Stimulated activated CD4-positive, alpha-beta T cell treated with anti-CD3 and anti-CD28 coated beads, TNF-alpha, amount 100 ng/mL, for 4 hours (primary cell): ENCODE results near the gene ARID1A.

Source experiments
- DNase-seq, 3 experiments: peaks; one replicate each; pipeline ENCODE4 v3.0.0-alpha.2; 2020; ENCODE audit warnings: low read depth in 3 of 3

The ARID1A gene

GRCh38 chr1:26759531-26759930, 63.7 kb downstream of the ARID1A start:
- no peak for DNase-seq

GRCh38 chr1:26761217-26761616, 65.4 kb downstream of the ARID1A start:
- DNase-seq = no peak

- DNase-seq = no peak
These were observed 71.9 kb downstream of the ARID1A start for GRCh38 chr1:26767714-26768113.

DNA sequence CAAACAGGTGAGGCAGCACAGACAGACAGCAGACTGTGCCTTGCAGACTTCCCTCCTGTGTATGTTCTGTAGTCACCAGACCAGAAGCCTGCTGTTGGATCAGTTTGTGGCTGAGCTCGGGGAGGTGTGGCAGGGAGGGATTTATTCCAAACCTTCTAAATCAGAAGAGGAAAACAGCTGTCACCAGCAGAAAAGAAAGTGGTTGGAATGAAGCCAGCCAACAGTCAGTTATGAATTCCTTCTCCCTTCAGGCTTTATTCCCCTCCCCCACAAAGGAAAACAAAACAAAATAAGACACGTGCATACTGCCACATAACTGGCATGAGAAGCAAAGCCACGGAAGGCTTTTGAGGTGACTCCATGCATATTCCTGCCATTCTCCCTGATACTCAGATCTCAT, 72.9 kb downstream of the ARID1A start:
- no peak for DNase-seq

DNA sequence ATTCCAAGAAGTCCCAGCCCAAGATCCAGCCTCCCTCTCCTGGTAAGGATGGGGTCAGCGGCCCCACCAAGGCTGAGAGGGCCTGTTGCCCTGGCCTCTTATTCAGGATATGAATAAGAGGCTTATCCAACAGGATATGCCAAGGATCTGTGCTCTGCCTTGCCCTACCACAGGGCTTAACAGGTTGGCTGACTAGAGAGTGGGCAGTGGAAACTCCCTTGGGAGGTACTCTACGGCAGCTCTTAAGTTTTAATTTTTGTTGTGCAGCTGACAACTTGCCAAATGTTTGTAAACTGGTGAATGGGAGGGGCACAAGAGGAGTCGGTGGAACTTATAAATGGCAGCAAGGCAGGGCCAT, 75.4 kb downstream of the ARID1A start:
- no peak for DNase-seq

DNA sequence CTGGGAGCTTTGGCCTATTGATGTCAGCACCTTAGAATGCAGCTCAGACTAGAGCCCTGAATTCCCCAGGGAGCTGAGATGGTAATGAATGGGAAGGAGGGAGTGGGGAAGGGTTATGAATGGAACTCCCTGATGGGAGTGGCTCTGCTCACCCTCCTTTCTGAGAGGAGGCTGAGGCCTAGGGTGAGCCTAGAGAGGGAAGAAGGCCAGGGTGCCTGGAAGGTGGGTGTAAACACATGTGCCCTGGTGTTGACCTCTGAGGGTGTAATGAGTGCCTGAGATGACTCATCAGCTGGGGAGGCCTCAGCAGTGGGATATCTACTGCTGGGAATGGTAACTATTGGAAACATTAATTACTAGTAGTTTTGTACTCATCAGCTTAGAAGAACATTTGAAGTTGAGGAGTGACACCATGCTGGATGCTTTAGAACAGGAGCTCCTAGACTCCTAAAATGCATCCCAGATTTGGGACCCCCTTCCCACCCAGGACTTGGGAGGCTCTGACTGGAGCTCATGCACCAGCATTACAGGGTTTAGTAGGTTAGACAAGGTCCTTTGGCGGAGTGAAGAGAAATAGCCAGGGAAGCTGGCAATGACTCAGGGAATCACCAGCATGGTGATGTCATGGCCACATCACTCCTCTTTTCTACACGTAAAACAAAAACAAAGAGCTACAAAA, 76.0 kb downstream of the ARID1A start:
- DNase-seq = no peak

GRCh38 chr1:26772687-26773086, 76.9 kb downstream of the ARID1A start:
- no peak for DNase-seq

GRCh38 chr1:26774462-26774861, 78.6 kb downstream of the ARID1A start:
- DNase-seq = no peak

DNA sequence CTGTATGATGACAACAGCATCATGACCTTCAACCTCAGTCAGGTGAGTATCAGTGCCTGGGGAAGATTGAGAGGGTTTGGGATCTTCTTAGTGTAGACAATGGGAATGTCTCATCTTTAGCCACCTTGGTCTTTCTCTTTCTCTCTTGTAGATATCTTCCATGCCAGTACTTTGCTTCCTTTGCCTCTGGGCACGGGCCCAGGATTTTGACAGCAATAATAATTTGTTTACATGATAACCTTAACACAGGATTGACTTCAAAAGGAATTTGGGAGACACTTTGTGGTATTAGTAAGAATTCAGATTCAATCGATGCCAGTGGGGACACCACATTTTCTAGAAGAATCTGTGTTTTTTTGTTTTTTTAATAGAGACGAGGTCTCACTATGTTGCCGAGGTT, 79.9 kb downstream of the ARID1A start:
- no peak for DNase-seq

GRCh38 chr1:26779098-26779668, 83.4 kb downstream of the ARID1A start:
- DNase-seq = no peak

DNA sequence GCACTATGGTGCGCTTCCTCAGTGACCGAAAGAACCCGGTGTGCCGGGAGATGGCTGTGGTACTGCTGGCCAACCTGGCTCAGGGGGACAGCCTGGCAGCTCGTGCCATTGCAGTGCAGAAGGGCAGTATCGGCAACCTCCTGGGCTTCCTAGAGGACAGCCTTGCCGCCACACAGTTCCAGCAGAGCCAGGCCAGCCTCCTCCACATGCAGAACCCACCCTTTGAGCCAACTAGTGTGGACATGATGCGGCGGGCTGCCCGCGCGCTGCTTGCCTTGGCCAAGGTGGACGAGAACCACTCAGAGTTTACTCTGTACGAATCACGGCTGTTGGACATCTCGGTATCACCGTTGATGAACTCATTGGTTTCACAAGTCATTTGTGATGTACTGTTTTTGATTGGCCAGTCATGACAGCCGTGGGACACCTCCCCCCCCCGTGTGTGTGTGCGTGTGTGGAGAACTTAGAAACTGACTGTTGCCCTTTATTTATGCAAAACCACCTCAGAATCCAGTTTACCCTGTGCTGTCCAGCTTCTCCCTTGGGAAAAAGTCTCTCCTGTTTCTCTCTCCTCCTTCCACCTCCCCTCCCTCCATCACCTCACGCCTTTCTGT, 84.6 kb downstream of the ARID1A start:
- DNase-seq = no peak

GRCh38 chr1:26781206-26781825, 85.5 kb downstream of the ARID1A start:
- DNase-seq = no peak

DNA sequence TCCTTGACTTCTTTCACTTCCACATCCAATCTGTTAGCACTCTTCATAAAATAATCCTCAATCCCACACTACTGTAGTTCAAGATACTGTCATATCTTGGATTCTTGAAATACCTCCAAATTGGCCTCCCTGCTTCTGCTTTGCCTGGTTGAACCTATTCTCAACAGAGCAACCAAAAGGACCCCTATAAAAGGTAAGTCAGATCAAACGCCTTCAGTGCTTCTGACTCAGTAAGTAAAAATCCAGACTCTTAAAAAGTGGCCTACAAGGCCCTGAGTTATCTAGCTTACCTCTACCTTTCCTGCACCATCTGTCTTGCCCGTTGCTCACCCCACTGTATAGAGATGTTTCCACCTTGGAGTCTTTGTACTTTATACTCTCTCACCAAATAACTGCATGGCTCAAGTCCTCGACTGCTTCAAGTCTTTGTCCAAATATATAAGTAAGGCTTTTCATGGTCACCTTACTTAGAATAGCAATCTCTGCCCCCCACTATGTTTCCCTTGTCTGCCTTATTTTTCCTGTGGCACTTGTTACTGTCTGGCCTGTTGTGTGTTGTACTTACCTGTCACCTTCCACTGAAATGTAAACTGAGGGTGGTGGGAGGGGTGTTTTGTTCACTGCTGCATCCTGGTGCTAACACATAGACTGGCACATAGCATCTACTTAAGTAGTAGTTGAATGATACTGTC, 86.9 kb downstream of the ARID1A start:
- DNase-seq = no peak

DNA sequence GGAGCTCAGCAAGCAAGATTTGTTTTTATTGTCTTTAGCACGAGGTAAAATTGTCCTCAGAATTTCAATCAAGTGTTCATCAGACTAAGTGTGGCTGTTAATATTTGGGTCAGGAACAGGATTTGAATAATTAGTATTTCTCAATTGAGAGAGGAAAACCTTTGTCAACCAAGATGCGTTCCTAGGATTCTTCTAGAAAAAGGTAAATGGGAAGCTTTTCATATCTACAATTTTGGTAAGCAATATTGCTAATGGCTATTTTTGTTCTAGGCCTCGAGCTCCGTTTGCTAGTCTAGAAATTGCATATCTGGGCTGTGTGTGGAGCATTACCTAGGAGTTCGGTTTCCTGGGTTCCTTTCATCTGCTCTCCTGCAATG, 87.8 kb downstream of the ARID1A start:
- DNase-seq = no peak

DNA sequence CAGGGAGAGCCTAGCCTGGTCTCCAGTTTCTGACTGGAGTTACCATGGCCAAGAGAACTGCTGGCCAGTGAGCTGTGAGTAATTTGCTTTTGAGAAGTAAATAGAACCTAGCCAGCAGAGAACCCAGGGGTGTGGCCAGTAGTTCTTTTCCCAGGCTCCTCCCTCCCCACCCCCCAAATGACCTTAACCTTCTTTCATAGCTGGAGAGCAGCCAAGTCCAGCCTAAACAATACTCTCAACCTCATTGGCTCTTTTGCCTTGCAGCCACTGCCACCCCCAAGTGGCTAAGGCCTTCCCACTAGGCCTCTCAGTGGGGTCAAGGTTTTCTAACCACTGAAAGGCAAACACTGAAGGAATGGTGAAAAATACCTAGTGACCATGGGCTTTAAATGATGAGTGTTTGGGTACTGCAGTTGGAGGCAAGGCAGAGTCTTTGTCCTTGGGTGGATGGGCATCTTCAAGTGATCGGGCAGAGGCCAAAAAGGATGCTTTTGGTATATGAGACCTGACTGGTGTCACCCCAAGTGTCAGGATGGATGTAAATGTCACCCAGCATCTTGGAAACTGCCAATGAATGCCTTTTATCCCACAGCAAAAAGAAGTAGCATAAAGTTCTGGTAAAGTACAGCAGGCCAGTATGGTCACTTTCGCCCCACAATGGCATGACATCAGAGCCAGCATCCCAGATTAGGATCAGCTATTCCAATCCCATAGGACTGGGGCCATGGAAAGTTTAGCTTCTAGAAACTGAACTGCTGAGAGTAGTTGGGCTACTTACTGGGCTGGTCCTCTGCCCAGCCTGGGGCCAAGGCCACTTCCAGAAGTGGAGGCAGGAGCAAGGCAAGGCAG, 88.4 kb downstream of the ARID1A start:
- DNase-seq = no peak

DNA sequence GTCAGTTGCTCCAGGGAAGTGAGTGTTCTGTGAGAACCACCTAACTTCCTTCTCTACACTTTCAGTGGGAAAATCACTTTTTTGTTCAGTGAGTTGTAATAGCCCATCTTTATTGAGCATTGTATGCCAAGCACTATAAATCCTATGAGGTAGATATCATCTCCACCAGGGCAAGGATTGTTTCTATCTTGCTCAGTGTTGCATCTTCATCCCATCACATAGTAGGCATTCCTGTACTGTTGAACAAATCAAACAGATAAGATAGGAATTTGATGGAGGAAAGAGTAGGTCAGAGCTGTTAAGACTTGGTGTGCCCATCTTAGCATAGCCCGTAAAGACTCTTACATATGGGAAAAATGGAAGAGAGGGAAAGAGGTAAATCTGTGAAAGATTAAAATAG, 89.1 kb downstream of the ARID1A start:
- DNase-seq = no peak

DNA sequence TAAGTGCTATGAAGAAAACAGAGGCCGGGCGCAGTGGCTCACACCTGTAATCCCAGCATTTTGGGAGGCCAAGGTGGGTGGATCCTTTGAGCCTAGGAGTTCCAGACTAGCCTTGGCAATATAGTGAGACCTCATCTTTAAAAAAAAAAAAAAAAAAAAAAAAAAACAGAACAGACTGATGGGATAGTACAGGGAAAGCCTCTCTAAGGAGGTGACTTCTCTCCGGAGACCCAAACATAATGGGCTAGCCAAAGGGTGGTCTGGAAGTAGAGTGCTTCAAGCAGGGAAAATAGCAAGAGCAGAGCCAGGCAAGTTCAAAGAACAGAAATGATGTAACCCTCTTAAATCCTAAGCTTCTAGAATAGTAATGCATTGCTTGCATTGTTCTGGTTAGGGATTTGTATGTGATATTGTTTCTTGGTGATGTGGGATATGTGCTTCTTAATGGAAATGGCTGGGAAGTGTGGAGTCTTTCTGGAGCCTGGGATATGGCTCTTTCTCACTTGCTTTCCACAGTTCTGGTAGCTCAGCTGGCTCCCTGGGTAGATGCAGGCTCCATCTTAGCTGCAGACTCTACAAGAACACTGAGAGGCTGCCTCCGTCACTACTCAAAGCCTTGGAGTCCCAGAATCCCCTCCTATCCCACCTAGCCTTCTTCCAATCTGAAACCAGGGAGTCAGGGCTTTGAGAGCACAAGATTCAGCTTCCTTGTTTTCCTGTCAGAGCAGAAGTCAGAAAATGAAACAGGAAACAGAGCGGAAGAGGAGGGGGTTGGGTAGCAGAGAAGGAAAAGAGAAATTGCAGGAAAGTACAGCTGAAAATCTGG, 90.0 kb downstream of the ARID1A start:
- no peak for DNase-seq

- no peak for DNase-seq
These were observed 90.9 kb downstream of the ARID1A start for GRCh38 chr1:26786437-26787380.

- DNase-seq = peak in 1 of 3 experiments; percentile 44
These were observed 91.5 kb downstream of the ARID1A start for GRCh38 chr1:26787381-26787705.
